Ectodermal cell (in vitro differentiated cells): ENCODE data around the gene CSNK2A1.

ENCODE experiments used
- H3K27ac ChIP-seq: 2 replicates; pipeline ENCODE4 v1.7.0; 2013; ENCODE audit warnings: mild to moderate bottlenecking, low read depth, low read length; ENCODE audit not compliant: insufficient read depth, poor library complexity, severe bottlenecking
- H3K27me3 ChIP-seq: 2 replicates; pipeline ENCODE4 v1.7.0; 2013; ENCODE audit warnings: mild to moderate bottlenecking, low read length; ENCODE audit not compliant: insufficient read depth, control insufficient read depth, poor library complexity, severe bottlenecking
- H3K36me3 ChIP-seq: one replicate; pipeline ENCODE4 v1.7.0; 2013; ENCODE audit warnings: low read length; ENCODE audit not compliant: control insufficient read depth, insufficient read depth
- H3K4me1 ChIP-seq: one replicate; pipeline ENCODE4 v1.7.0; 2013; ENCODE audit warnings: low read length; ENCODE audit not compliant: control insufficient read depth, insufficient read depth
- H3K4me3 ChIP-seq: 2 replicates; pipeline ENCODE4 v1.7.0; 2013; ENCODE audit warnings: low read depth, low read length, control low read depth; ENCODE audit not compliant: insufficient read depth
- H3K9me3 ChIP-seq: 2 replicates; pipeline ENCODE4 v1.7.0; 2013; ENCODE audit warnings: mild to moderate bottlenecking, low read length, moderate library complexity; ENCODE audit not compliant: control insufficient read depth
- WGBS, 2 experiments: methylation state at CpG; one replicate each; pipeline ENCODE4 v1.1.7; 2013; ENCODE audit warnings: missing lambda C conversion rate in 2 of 2; 5-methylcytosine and 5-hydroxymethylcytosine counted together

CSNK2A1 gene

DNA sequence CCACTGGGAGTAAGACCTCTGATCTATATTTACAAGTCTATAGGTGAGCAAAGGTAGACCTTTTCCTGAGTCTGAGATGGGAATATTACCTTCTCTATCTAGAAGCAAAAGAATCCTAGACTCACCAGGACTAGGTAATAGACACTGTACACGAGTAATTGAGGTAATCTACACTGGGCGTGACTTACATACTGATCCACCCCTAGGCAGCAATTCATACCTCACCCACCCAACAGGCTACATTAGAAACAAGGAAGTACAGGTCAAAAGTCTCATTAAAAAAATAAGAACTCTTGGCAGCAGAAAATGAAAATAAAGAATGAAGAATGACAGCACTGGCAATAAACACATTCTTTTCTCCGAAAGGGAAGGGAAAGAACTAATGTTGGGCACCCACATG lies 7.6 kb downstream of the CSNK2A1 start:
- Histone ChIP-seq H3K36me3 (peaks cover 7% of the 10 kb centered on the region), H3K9me3 (no peaks in the 10 kb centered on the region), H3K27me3 (no peaks in the 10 kb centered on the region), H3K4me1 (no peaks in the 10 kb centered on the region), H3K4me3 (no peak overlapping the region), H3K27ac (no peak overlapping the region)
- 79 to 92% methylated on average over 3 of the region's 3 CpGs for WGBS, 2 experiments

DNA sequence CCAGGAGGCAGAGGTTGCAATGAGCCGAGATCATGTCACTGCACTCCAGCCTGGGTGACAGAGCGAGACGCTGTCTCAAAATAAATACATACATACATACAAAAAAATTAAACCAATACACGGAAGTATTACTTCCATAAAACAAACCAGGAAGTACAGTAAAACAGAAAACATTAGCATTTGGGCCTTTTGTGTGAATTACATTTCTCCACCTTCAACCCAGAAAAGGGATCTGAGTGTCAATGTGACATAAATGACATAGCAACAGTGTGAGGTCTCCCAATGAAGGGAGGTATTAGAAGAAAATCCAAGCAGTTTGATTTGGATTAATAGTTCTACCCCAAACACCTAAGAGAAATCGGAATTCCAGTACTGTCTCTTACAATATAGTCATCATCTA lies 10.1 kb downstream of the CSNK2A1 start:
- H3K36me3 ChIP-seq, result no peaks in the 10 kb centered on the region
- no peaks in the 10 kb centered on the region for H3K9me3 ChIP-seq
- H3K4me1 ChIP-seq, result no peaks in the 10 kb centered on the region
- WGBS, 2 experiments, result 94% methylated on average over 5 of the region's 5 CpGs
- H3K27ac ChIP-seq, result no peak overlapping the region
- no peaks in the 10 kb centered on the region for H3K27me3 ChIP-seq
- H3K4me3 ChIP-seq, result no peak overlapping the region

DNA sequence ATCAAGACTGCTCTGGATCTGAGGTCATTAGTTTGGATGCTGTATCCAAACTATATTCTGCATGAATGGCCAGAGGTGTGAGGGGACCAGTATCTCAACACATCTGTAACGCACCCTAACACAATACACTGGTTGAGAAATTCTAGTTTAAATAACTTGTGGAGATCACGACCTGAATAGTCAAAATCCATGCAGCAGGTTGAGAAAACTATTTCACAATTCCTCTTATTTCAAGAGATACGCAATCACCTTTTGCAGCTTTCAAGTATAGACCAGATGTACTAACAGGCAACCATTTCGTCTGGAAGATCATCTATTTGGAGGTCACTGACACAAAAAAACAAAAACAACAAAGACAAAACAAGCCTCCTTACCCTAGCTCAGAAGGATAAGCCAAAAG lies 11.1 kb downstream of the CSNK2A1 start:
- Histone ChIP-seq H3K27me3 (no peaks in the 10 kb centered on the region), H3K27ac (no peak overlapping the region)
- WGBS, 2 experiments, result 95 to 96% methylated on average over 4 of the region's 4 CpGs

DNA sequence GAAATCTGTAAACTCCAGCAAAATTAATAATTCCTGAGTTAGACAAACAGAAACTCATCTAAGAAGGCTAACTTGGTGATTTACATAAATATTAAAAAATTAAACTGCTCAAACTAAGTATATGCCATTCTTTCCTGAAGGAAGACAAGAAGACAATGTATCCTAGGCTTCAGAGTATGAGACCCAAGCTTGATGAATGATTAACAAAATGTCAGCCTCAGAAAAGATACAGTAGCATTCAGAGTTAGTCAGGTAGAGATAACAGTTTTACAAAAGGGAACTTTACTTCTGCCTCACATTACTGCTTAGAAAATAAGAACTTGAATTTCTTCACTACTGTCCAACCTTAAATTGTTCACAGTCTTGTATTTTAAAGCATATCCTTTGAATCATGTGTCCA lies 12.0 kb downstream of the CSNK2A1 start:
- Histone ChIP-seq H3K9me3 (no peaks in the 10 kb centered on the region), H3K4me1 (no peaks in the 10 kb centered on the region), H3K4me3 (no peak overlapping the region), H3K27ac (no peak overlapping the region), H3K27me3 (no peaks in the 10 kb centered on the region), H3K36me3 (peaks cover 17% of the 10 kb centered on the region)

More for the DNA sequence above, 11.1 kb downstream of the CSNK2A1 start:
- no peaks in the 10 kb centered on the region for H3K9me3 ChIP-seq
- no peak overlapping the region for H3K4me3 ChIP-seq
- peaks cover 8% of the 10 kb centered on the region for H3K36me3 ChIP-seq
- H3K4me1 ChIP-seq, result no peaks in the 10 kb centered on the region

DNA sequence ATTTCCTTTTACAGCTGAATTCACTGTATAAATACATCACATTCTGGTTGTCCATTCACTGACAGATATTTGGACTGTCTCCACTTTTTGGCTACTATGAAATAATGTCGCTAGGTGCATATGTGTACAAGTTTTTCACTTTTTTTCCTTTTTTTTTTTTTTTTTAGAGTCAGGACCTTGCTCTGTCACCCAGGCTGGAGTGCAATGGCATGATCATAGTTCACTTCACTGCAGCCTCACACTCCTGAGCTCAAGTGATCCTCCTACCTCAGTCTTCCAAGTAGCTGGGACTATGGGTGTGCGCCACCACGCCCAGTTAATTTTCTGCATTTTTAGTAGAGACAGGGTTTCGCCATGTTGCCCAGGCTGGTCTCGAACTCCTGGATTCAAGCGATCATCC lies 13.3 kb downstream of the CSNK2A1 start:
- Histone ChIP-seq H3K27me3 (no peaks in the 10 kb centered on the region), H3K36me3 (peaks cover 22% of the 10 kb centered on the region), H3K4me3 (no peak overlapping the region), H3K4me1 (no peaks in the 10 kb centered on the region), H3K27ac (no peak overlapping the region), H3K9me3 (no peaks in the 10 kb centered on the region)
- 87 to 89% methylated on average over 6 of the region's 6 CpGs for WGBS, 2 experiments

DNA sequence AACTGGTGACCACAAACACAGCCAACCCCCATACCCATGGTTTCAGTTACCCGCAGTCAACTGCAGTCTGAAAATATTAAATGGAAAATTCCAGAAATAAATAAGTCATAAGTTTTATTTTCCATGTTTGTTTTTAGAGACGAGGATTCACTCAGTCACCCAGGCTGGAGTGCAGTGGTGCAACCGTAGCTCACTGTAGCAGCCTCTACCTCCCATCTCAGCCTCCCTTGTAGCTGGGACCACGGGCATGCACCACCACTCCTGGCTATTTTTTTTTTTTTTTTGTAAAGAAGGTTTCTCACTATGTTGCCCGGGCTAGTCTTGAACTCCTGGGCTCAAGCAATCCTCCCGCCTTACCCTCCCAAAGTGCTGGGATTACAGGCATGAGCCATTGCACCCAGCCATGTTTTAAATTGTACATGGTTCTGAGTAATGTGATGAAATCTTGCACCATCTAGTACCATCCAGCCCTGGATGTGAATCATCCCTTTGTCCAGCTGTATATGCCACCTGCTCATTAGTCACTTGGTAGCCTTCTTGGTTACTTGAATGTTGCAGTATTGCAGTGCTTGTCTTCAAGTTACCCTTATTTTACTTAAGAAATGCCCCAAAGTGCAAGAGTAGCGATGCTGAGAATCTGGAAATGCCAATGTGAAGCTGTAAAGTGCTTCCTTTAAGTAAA lies 14.5 kb downstream of the CSNK2A1 start:
- Histone ChIP-seq H3K4me1 (no peaks in the 10 kb centered on the region), H3K27me3 (no peaks in the 10 kb centered on the region), H3K36me3 (peaks cover 26% of the 10 kb centered on the region), H3K4me3 (no peak overlapping the region), H3K9me3 (no peaks in the 10 kb centered on the region), H3K27ac (no peak overlapping the region)
- 91 to 92% methylated on average over 6 to 7 of the region's 7 CpGs for WGBS, 2 experiments

DNA sequence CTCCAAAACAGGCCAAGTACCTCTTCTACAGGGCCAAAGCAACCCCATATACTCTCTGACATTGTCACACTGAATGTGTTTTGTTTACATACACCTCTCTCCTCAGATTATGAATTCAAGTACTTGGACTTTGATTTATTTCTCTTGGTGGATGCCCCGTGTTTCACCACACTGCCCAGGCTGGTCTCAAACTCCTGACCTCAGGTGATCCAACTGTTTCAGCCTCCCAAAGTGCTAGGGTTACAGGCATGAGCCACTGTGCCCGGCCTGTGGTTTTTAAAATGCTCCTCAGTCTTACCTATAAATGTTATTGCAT lies 16.1 kb downstream of the CSNK2A1 start:
- Histone ChIP-seq H3K27ac (no peak overlapping the region), H3K36me3 (peaks cover 35% of the 10 kb centered on the region), H3K27me3 (no peaks in the 10 kb centered on the region), H3K9me3 (no peaks in the 10 kb centered on the region), H3K4me1 (no peaks in the 10 kb centered on the region), H3K4me3 (no peak overlapping the region)
- 67 to 76% methylated on average over 2 of the region's 2 CpGs for WGBS, 2 experiments

DNA sequence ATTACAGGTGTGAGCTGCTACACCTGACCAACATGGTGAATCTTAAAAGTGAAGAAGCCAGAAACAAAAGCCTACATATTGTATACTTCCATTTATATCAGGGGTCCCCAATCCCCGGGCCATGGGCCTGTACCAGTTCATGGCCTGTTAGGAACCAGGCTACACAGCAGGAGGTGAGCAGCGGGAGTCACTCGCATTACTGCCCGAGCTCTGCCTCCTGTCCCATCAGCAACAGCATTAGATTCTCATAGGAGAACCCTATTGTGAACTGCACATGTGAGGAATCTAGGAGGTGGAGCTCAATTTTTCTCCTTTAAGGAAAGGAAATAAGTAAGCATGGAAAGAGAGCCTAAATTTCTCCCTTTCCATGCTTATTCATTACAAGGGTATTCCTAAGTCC lies 21.7 kb downstream of the CSNK2A1 start:
- H3K4me3 ChIP-seq, result no peak overlapping the region
- H3K36me3 ChIP-seq, result peaks cover 21% of the 10 kb centered on the region
- H3K4me1 ChIP-seq, result no peaks in the 10 kb centered on the region
- no peak overlapping the region for H3K27ac ChIP-seq
- 70 to 71% methylated on average over 4 of the region's 4 CpGs for WGBS, 2 experiments
- H3K27me3 ChIP-seq, result no peaks in the 10 kb centered on the region
- no peaks in the 10 kb centered on the region for H3K9me3 ChIP-seq

DNA sequence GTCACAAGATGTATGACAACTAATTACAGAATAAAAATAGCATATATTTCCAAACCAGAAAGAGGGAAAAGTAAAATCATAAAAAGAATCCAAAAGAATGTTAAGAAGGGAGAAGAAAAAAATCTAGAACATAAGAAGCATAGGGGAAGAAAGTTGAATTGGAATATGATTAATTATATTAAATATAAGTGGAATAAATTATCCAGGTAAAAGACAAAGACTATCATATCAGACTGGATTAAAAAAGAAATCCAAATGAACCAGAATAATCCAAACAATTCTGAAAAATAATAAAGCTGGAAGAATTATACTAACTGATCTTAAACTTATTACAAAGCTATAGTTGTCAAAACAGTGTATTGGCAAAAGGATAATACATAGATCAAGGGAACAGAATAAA lies 23.6 kb downstream of the CSNK2A1 start:
- Histone ChIP-seq H3K36me3 (peaks cover 13% of the 10 kb centered on the region), H3K4me1 (no peaks in the 10 kb centered on the region), H3K4me3 (no peak overlapping the region), H3K27ac (no peak overlapping the region), H3K27me3 (no peaks in the 10 kb centered on the region), H3K9me3 (no peaks in the 10 kb centered on the region)

DNA sequence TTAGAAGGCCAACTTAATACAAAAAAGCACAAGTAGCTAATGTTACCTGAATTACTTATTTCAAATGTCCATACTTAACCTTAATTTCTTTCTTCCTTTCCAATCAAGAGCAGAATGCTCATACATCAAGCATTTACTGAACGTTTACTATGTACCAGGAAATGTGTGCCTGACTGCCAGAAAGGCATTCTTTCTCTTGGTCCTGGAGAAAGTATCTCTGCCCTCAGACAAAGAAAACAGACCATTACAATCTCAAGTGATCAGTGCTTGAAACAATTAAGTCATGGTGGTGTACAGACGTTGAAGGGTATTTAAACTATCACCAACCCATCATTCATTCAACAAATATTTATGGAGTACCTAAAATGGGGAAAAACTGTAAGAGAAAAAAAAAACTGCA lies 26.4 kb downstream of the CSNK2A1 start:
- no peak overlapping the region for H3K27ac ChIP-seq
- H3K36me3 ChIP-seq, result no peaks in the 10 kb centered on the region
- WGBS, 2 experiments, result 71 to 91% methylated on average over 1 of the region's 2 CpGs
- H3K4me3 ChIP-seq, result no peak overlapping the region
- no peaks in the 10 kb centered on the region for H3K9me3 ChIP-seq
- no peaks in the 10 kb centered on the region for H3K27me3 ChIP-seq
- no peaks in the 10 kb centered on the region for H3K4me1 ChIP-seq

DNA sequence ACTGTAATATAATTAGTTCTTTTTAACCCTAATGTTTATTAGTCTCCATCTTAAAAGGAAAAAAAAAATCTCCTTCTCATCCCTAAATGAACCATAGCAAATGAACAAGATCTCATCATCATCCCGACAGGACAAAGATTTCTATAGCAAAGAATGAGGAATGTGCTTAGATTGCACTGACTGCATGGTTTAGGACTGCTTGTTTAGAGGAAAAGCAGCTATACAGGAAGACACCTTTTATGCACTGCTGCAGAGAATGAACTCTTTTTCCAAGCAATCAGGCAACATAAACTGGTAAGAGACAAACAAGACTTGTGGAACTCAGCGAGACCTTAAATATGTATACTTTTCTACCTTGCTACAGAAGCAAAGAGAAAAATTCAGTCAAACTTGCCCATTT lies 26.8 kb downstream of the CSNK2A1 start:
- Histone ChIP-seq H3K27me3 (no peaks in the 10 kb centered on the region), H3K27ac (no peak overlapping the region), H3K36me3 (no peaks in the 10 kb centered on the region), H3K4me3 (no peak overlapping the region), H3K9me3 (no peaks in the 10 kb centered on the region), H3K4me1 (no peaks in the 10 kb centered on the region)
- WGBS, 2 experiments, result 79 to 100% methylated on average over 2 of the region's 2 CpGs
